HG03095 (cell line): Measurements from ENCODE around the gene PLCB2.

ENCODE experiments used
- ATAC-seq: cut with Tn5 transposase; IDR thresholded peaks from one replicate; pipeline ENCODE4 v1.9.1; 2021; ENCODE audit warnings: moderate library complexity; ENCODE audit not compliant: unreplicated experiment

Gene PLCB2

GRCh38 chr15:40287968-40288367 is 19.8 kb downstream of the PLCB2 start:
- ATAC-seq = no peak

DNA sequence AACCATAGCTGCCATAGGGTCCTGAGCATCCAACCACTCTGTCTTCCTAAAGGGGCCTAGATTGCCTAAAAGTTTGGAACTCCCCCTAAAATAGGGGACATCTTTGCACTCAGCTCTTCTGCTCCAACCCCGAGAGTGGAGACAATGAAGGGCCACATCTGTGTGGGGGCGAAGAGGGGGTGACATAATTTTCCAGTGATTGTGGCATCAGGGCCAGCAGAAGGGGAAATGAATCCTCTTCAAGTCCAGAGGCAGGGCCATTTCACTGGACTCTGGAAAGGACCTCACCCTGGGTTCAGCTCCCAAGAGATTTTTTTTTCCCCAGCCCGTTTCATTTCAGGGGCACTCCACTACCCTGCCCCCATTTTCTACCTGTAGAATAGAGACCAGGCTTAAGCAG is 20.2 kb downstream of the PLCB2 start:
- no peak for ATAC-seq

GRCh38 chr15:40286794-40287193 is 20.9 kb downstream of the PLCB2 start:
- no peak for ATAC-seq

DNA sequence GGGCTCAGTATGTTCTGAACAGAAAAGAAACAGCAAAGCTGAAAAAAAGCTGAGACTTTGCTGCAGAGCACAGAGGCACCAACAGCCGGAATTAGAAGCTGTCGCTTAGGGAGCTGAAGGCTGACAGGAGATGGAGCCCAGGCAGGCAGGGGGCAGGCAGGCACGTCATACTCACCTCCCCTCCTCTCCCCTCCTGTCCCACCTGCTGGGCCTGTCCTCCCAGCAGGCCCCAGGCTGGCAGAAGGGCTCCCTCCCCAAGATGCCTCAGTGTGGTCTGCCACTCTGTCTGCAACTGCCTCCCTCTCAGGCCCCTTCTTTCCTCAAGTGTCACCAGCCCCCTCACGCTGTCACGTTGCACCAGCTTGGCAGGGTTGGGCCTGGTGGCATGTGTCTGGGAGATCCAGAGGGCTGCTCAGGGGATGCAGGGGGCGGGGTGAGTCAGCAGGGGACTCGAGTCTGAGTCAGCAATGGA is 21.6 kb downstream of the PLCB2 start:
- no peak for ATAC-seq

GRCh38 chr15:40285554-40286011 is 22.2 kb downstream of the PLCB2 start:
- ATAC-seq = no peak

- no peak for ATAC-seq
Measured at GRCh38 chr15:40285151-40285550, 22.6 kb downstream of the PLCB2 start.

GRCh38 chr15:40283615-40284300 is 24.0 kb downstream of the PLCB2 start:
- ATAC-seq = no peak

DNA sequence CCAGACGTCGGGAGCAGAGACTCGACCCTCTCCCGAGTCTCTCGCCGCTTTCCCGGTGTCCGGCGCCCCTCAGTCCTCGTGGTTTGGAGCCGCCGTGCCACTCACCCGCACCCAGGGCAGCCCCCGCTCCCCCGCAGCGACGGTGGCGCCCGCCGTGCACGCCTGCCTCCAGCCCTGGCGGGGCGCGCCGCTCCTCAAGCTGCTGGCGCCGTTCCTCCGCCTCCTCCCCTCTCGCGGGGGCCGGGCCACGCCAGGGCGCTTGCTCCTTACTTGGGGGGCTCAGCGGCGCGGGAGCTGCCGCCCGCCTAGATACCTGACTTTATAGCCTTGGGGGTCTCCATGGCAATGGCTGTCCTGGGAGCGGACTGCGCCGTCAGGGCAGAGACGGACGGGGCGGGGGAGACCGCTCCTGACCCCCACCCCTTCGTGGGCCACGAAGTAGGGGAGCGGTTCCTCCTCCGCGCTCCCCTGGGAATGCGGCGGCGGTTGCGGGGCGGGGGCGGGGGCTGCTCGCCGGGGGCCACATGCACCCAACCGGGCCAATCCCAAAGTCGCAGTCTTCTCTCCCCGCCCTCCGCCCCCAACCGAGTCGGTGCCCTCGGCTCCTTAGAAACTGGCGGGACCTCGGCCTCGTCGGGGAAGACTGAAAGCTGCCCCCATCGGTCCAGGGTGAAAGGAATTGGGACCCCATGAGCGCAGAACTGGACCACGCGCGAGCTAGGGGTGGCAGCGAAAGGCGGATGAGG is 24.7 kb downstream of the PLCB2 start, which contains the start of gene ANKRD63:
ANKRD63 (minus strand) TSS at position 196 of the 746 bp plus-strand sequence. CDS start 478 bp downstream, outside the sequence.
- peak; percentile 10 for ATAC-seq

GRCh38 chr15:40282147-40282868 is 25.4 kb downstream of the PLCB2 start:
- ATAC-seq = peak; percentile 44

- no peak for ATAC-seq
Measured at GRCh38 chr15:40281801-40282146, 26.0 kb downstream of the PLCB2 start.

GRCh38 chr15:40281057-40281800 is 26.5 kb downstream of the PLCB2 start:
- ATAC-seq = no peak

DNA sequence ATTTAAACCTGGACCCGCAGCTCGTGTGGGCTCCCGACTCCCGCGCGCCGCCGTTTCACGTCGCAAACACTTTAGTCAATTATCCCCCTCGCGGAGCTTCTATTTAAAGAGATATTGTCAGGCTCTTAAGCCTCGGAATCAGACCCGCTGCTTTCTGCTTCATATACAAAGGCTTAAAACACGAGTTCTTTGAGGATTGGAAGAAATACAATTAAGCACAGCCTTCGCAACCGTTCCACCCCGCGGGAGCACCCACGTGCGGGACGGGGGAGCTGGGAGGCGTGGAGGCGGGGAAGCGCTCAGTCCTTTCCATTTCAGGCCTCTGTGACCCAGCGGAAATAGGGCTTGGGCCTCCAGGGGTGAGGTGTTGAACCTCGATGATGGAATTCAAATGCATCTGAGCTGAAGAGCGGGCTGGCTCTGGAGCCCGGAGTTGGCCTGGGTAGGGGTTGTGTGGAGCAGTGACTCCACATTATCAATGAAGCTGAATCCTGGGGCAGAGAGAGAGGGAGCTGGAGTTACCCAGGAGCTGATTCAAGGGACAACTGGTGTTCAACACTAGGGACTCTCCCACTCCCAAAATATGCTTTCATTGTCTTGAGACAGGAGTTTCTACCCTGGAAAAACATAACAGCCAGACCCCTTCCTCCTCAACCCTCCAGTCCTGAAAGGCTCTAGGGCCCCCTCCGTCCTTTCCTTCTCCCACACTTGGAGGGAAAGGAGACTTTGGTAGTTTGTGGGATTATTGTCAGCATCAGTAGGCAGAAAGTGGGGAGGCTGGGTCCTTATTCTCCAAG is 27.3 kb downstream of the PLCB2 start:
- ATAC-seq = no peak

- ATAC-seq = no peak
Measured at GRCh38 chr15:40279437-40280141, 28.1 kb downstream of the PLCB2 start.

DNA sequence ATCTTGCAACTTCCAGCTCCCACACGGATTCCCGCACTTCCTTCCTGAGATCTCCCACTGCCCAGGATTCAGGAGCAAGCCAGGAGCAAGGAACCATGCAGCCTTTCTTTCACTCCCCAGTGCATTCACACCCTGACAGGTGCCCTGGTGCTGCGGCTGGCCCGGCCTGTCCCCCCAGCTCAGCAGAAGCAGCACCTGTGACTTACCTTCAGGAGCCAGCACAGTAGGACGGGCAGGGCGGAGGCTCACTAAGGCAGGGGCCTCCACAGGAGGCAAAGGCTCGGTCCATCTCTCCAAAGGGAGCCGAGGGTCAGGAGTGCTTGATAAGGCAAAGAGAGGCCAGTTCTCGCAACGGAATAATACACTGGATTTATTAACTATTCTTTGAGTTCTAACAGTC is 29.7 kb downstream of the PLCB2 start:
- no peak for ATAC-seq

GRCh38 chr15:40277471-40277870 is 30.3 kb downstream of the PLCB2 start:
- ATAC-seq = no peak

GRCh38 chr15:40276927-40277326 is 30.8 kb downstream of the PLCB2 start:
- no peak for ATAC-seq

- ATAC-seq = no peak
Measured at GRCh38 chr15:40275954-40276353, 31.8 kb downstream of the PLCB2 start.

- ATAC-seq = no peak
Measured at GRCh38 chr15:40275523-40275922, 32.2 kb downstream of the PLCB2 start.
